ENCODE data around the gene CAGE1.
"Not testable (repeated sequence)": the region's sequence is repeated elsewhere in the genome, so short reads cannot be mapped to it uniquely, and the experiment has no call there.

The CAGE1 gene

GRCh38 chr6:7317538-7317937 is 72.0 kb downstream of the CAGE1 start:
- Histone ChIP-seq H3K4me3 (ENCODE audit: low read depth, low read length, poor library complexity, severe bottlenecking) (no peak overlapping the region), H3K9me3 (ENCODE audit: low read length) (no peaks in the 10 kb centered on the region), H3K9me2 (ENCODE audit: low read depth, low read length) (no peaks in the 10 kb centered on the region), H3K4me1 (ENCODE audit: insufficient read depth, low read length, severe bottlenecking) (peaks cover 8% of the 10 kb centered on the region), H3K36me3 (ENCODE audit: insufficient read depth, low read length) (no peaks in the 10 kb centered on the region), H4K20me1 (ENCODE audit: insufficient read depth, low read length) (no peaks in the 10 kb centered on the region), H2AFZ (ENCODE audit: low read length) (no peak overlapping the region), H3F3A (ENCODE audit: insufficient read depth, low read length) (no peaks in the 10 kb centered on the region), H3K27me3 (ENCODE audit: insufficient read depth, low read length) (no peaks in the 10 kb centered on the region), H3K79me2 (ENCODE audit: insufficient read depth, low read length) (peaks cover 4% of the 10 kb centered on the region; the same call in 1 of the 2 replicates), H3K4me2 (ENCODE audit: low read length) (no peak overlapping the region), H3K27ac (ENCODE audit: low read depth, low read length, poor library complexity, severe bottlenecking) (no peak overlapping the region), H3K9ac (ENCODE audit: low read length) (no peak overlapping the region)
- no peak for TF ChIP-seq CTCF (IDR thresholded peaks at IDR 0.05; ENCODE audit: low read length)
- TF ChIP-seq EZH2 (IDR thresholded peaks at IDR 0.05; ENCODE audit: borderline replicate concordance, low read length), result no peak

GRCh38 chr6:7316658-7317533 is 72.6 kb downstream of the CAGE1 start:
- H3K4me3 ChIP-seq (ENCODE audit: low read depth, low read length, poor library complexity, severe bottlenecking), result no peak overlapping the region
- no peaks in the 10 kb centered on the region for H3F3A ChIP-seq (ENCODE audit: insufficient read depth, low read length)
- H3K4me1 ChIP-seq (ENCODE audit: insufficient read depth, low read length, severe bottlenecking), result peaks cover 11% of the 10 kb centered on the region
- TF ChIP-seq EZH2 (IDR thresholded peaks at IDR 0.05; ENCODE audit: borderline replicate concordance, low read length) (no peak), CTCF (IDR thresholded peaks at IDR 0.05; ENCODE audit: low read length) (no peak)
- H3K9ac ChIP-seq (ENCODE audit: low read length), result no peak overlapping the region
- no peak overlapping the region for H2AFZ ChIP-seq (ENCODE audit: low read length)
- H3K9me2 ChIP-seq (ENCODE audit: low read depth, low read length), result no peaks in the 10 kb centered on the region
- no peak overlapping the region for H3K4me2 ChIP-seq (ENCODE audit: low read length)
- no peaks in the 10 kb centered on the region for H4K20me1 ChIP-seq (ENCODE audit: insufficient read depth, low read length)
- no peak overlapping the region for H3K27ac ChIP-seq (ENCODE audit: low read depth, low read length, poor library complexity, severe bottlenecking)
- no peaks in the 10 kb centered on the region for H3K9me3 ChIP-seq (ENCODE audit: low read length)
- no peaks in the 10 kb centered on the region for H3K27me3 ChIP-seq (ENCODE audit: insufficient read depth, low read length)
- peaks cover 10% of the 10 kb centered on the region for H3K79me2 ChIP-seq (ENCODE audit: insufficient read depth, low read length)
- no peaks in the 10 kb centered on the region for H3K36me3 ChIP-seq (ENCODE audit: insufficient read depth, low read length)

- Histone ChIP-seq H3K36me3 (ENCODE audit: insufficient read depth, low read length) (peaks cover 4% of the 10 kb centered on the region; the same call in 1 of the 2 replicates), H3K9ac (ENCODE audit: low read length) (no peak overlapping the region), H3K4me1 (ENCODE audit: insufficient read depth, low read length, severe bottlenecking) (peaks cover 21% of the 10 kb centered on the region), H4K20me1 (ENCODE audit: insufficient read depth, low read length) (no peaks in the 10 kb centered on the region), H3K27ac (ENCODE audit: low read depth, low read length, poor library complexity, severe bottlenecking) (no peak overlapping the region), H3K4me2 (ENCODE audit: low read length) (no peak overlapping the region), H3K4me3 (ENCODE audit: low read depth, low read length, poor library complexity, severe bottlenecking) (no peak overlapping the region), H3K9me2 (ENCODE audit: low read depth, low read length) (no peaks in the 10 kb centered on the region), H3K79me2 (ENCODE audit: insufficient read depth, low read length) (peaks cover 20% of the 10 kb centered on the region), H3K9me3 (ENCODE audit: low read length) (no peaks in the 10 kb centered on the region), H3F3A (ENCODE audit: insufficient read depth, low read length) (no peaks in the 10 kb centered on the region), H3K27me3 (ENCODE audit: insufficient read depth, low read length) (no peaks in the 10 kb centered on the region), H2AFZ (ENCODE audit: low read length) (no peak overlapping the region)
- TF ChIP-seq EZH2 (IDR thresholded peaks at IDR 0.05; ENCODE audit: borderline replicate concordance, low read length), result no peak
Measured at GRCh38 chr6:7315948-7316365, 73.6 kb downstream of the CAGE1 start.

- H3K27ac ChIP-seq (ENCODE audit: low read depth, low read length, poor library complexity, severe bottlenecking), result not testable (repeated sequence)
Measured at GRCh38 chr6:7315087-7315947, 74.2 kb downstream of the CAGE1 start.

More at GRCh38 chr6:7315087-7315947, 74.2 kb downstream of the CAGE1 start:
- not testable (repeated sequence) for H3F3A ChIP-seq (ENCODE audit: insufficient read depth, low read length); H3K4me3 ChIP-seq (ENCODE audit: low read depth, low read length, poor library complexity, severe bottlenecking); H3K9ac ChIP-seq (ENCODE audit: low read length); H3K9me3 ChIP-seq (ENCODE audit: low read length); H2AFZ ChIP-seq (ENCODE audit: low read length); H4K20me1 ChIP-seq (ENCODE audit: insufficient read depth, low read length); H3K27me3 ChIP-seq (ENCODE audit: insufficient read depth, low read length); H3K9me2 ChIP-seq (ENCODE audit: low read depth, low read length); H3K4me2 ChIP-seq (ENCODE audit: low read length)
- peaks cover 10% of the 10 kb centered on the region for H3K36me3 ChIP-seq (ENCODE audit: insufficient read depth, low read length)
- H3K79me2 ChIP-seq (ENCODE audit: insufficient read depth, low read length), result peaks cover 26% of the 10 kb centered on the region
- peaks cover 21% of the 10 kb centered on the region for H3K4me1 ChIP-seq (ENCODE audit: insufficient read depth, low read length, severe bottlenecking)

Measured in OCI-LY1 (cell line).